Neural progenitor cell (in vitro differentiated cells): Measurements from ENCODE around the gene PPP1R37.

Experiments
- EZH2phosphoT487 ChIP-seq: fragments of 200-600 bp; sonication (generic); IDR thresholded peaks from 2 replicates; pipeline ENCODE4 v1.6.1; 2017; ENCODE audit warnings: antibody characterized with exemption
- TF ChIP-seq, protein P1 (sequence below): fragments of 200-600 bp; sonication (generic); IDR thresholded peaks from 2 replicates; pipeline ENCODE4 v1.5.1; 2017; ENCODE audit warnings: antibody characterized with exemption, mild to moderate bottlenecking

DNA sequence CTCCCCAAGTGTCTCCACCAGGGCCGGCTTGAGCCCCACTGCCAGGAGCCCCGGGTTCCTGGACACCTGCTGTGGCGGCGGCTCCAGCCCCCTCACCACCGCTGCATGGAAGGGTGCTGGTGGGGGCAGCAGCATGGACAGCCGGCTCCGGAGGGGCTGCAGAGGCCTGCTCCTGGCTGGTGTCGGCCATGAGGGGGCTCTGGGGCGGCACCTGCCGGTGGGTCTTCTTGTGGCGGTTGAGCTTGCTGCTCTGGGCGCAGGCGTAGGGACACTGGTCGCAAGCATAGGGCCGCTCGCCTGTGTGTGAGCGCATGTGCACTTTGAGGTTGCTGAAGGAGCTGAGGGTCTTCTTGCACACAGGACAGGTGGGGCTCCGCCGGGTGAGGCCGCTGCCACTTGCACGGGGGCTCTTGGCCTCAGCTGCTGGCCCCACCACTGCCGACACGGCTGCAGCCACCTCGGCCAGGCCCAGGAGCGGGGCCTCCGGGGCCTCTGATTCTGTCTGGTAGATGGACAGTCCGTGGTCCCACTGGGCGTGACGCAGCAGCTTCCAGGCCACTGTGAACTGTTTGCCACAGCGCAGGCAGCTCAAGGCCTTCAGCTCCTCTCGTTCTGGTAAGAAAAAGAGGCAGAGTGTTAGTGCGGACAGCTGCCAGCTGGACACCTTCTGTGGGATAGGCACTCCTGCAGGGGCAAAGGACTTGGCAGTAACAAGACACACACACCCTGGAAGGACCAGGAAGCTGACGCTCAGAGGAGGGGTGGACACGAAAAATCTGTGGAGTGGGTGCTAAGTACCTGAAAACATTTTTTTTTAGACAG is 20.8 kb upstream of the PPP1R37 start:
- TF ChIP-seq, protein P1, sequence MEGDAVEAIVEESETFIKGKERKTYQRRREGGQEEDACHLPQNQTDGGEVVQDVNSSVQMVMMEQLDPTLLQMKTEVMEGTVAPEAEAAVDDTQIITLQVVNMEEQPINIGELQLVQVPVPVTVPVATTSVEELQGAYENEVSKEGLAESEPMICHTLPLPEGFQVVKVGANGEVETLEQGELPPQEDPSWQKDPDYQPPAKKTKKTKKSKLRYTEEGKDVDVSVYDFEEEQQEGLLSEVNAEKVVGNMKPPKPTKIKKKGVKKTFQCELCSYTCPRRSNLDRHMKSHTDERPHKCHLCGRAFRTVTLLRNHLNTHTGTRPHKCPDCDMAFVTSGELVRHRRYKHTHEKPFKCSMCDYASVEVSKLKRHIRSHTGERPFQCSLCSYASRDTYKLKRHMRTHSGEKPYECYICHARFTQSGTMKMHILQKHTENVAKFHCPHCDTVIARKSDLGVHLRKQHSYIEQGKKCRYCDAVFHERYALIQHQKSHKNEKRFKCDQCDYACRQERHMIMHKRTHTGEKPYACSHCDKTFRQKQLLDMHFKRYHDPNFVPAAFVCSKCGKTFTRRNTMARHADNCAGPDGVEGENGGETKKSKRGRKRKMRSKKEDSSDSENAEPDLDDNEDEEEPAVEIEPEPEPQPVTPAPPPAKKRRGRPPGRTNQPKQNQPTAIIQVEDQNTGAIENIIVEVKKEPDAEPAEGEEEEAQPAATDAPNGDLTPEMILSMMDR = no peak
- TF ChIP-seq EZH2phosphoT487 = no peak
